Fibroblast of the aortic adventitia (primary cell): ENCODE measurements around the gene ZBED4. TPM values are rescaled to one million over a fixed set of nuclear protein-coding genes. Genes with fewer than 3 reads are reported as not detected.

Experiments used
- DNase-seq: peaks from one replicate; pipeline ENCODE4 v3.0.0-alpha.2; 2010; ENCODE audit warnings: low read depth
- H3K4me3 ChIP-seq: 2 replicates; pipeline ENCODE4 v1.5.1; 2011; ENCODE audit warnings: low read depth, mild to moderate bottlenecking, control low read depth, low read length, moderate library complexity
- CTCF ChIP-seq: IDR thresholded peaks from 2 replicates; pipeline ENCODE4 v1.5.1; 2011; ENCODE audit warnings: mild to moderate bottlenecking, low read length, control low read depth, inconsistent platforms; ENCODE audit not compliant: insufficient read depth
- total RNA-seq: library from RNA; depleted of rRNA; stranded (reverse); fragments of >200 nt; gene quantifications from 2 replicates; pipeline ENCODE4 v1.2.3, GENCODE V29; 2012; ENCODE audit warnings: low replicate concordance

ZBED4 gene
- total RNA-seq, 1 donor = 8.3 TPM

GRCh38 chr22:49826603-49827270 lies 26.9 kb upstream of the ZBED4 start:
- peak overlapping the region; percentile 80 for H3K4me3 ChIP-seq
- peak; percentile 53 for DNase-seq
- no peak for TF ChIP-seq CTCF

GRCh38 chr22:49827271-49827852 lies 26.3 kb upstream of the ZBED4 start:
- TF ChIP-seq CTCF = no peak
- no peak for DNase-seq
- H3K4me3 ChIP-seq = peak overlapping the region; percentile 80

- DNase-seq = peak; percentile 51
- no peak for TF ChIP-seq CTCF
- H3K4me3 ChIP-seq = peak within 1 kb of the TSS; percentile 80
Observed at GRCh38 chr22:49827853-49828598, 25.6 kb upstream of the ZBED4 start, which contains the start of gene BRD1. BRD1 (minus strand) TSS chr22:49827873; CDS start chr22:49824317, 3,556 bp downstream.

GRCh38 chr22:49828599-49828965 lies 25.1 kb upstream of the ZBED4 start:
- no peak for DNase-seq
- H3K4me3 ChIP-seq = no peak overlapping the region
- no peak for TF ChIP-seq CTCF

GRCh38 chr22:49829044-49829853 lies 24.4 kb upstream of the ZBED4 start:
- no peak for TF ChIP-seq CTCF
- DNase-seq = no peak
- no peak overlapping the region for H3K4me3 ChIP-seq

- DNase-seq = no peak
- no peak for TF ChIP-seq CTCF
- H3K4me3 ChIP-seq = no peak overlapping the region
Observed at GRCh38 chr22:49833340-49834007, 20.2 kb upstream of the ZBED4 start.
